Type B pancreatic cell (in vitro differentiated cells): ENCODE results near the gene ADAT3. TPM values are rescaled to one million over a fixed set of nuclear protein-coding genes. Genes with fewer than 3 reads are reported as not detected.
A peak's percentile ranks its signal among the peaks of the same experiment; 100 is the strongest.

Experiments used
- DNase-seq: peaks from one replicate; pipeline ENCODE4 v3.0.0; 2021; ENCODE audit warnings: mixed read lengths; ENCODE audit not compliant: unreplicated experiment; ENCODE audit errors: extremely low spot score
- H3K27ac Mint-ChIP-seq: 2 replicates; pipeline ENCODE4 v1.8.0; 2021; ENCODE audit warnings: mild to moderate bottlenecking, mixed read lengths
- H3K27me3 Mint-ChIP-seq: 2 replicates; pipeline ENCODE4 v1.8.0; 2021; ENCODE audit warnings: mixed read lengths
- H3K36me3 Mint-ChIP-seq: 2 replicates; pipeline ENCODE4 v1.8.0; 2021; ENCODE audit warnings: mixed read lengths
- H3K4me1 Mint-ChIP-seq: one replicate; pipeline ENCODE4 v1.8.0; 2021; ENCODE audit warnings: mixed read lengths; ENCODE audit not compliant: unreplicated experiment
- H3K4me3 Mint-ChIP-seq: 2 replicates; pipeline ENCODE4 v1.8.0; 2021; ENCODE audit warnings: mild to moderate bottlenecking, mixed read lengths
- H3K9me3 Mint-ChIP-seq: 2 replicates; pipeline ENCODE4 v1.8.0; 2021; ENCODE audit warnings: mixed read lengths
- CTCF ChIP-seq: fragments of 200-600 bp; sonication (generic); conservative IDR thresholded peaks from 2 replicates; pipeline ENCODE4 v1.5.0; 2021; ENCODE audit warnings: antibody characterized with exemption, mild to moderate bottlenecking
- long read RNA-seq: library from polyadenylated mRNA; unstranded; transcript quantifications from one replicate; pipeline ENCODE4 v2.0.0, GENCODE V29; 2020
- total RNA-seq: library from RNA; stranded (reverse); gene quantifications from 2 replicates; pipeline ENCODE4 v1.2.1, GENCODE V29; 2021; ENCODE audit warnings: low replicate concordance

ADAT3 gene
- total RNA-seq: 12.1 and 13.9 TPM in 2 replicates
- long read RNA-seq: 0 reads

- peak within 1 kb of the TSS; percentile 94 for H3K4me3 Mint-ChIP-seq
- peaks cover 6% of the 10 kb centered on the region for H3K36me3 Mint-ChIP-seq
- DNase-seq: peak; percentile 99
- peak within 1 kb of the TSS; percentile 97 for H3K27ac Mint-ChIP-seq
- H3K27me3 Mint-ChIP-seq: no peaks in the 10 kb centered on the region
- TF ChIP-seq CTCF: no peak
- no peaks in the 10 kb centered on the region for H3K9me3 Mint-ChIP-seq
- H3K4me1 Mint-ChIP-seq: peaks cover 15% of the 10 kb centered on the region
These were observed at the start of gene ADAT3, which contains the start of gene SCAMP4 for GRCh38 chr19:1905110-1905862. Gene ADAT3, plus strand, starts transcription at chr19:1905399. Its CDS starts 6,649 bp downstream, at chr19:1912048. Gene SCAMP4, plus strand, starts transcription at chr19:1905399. Its CDS starts 9,621 bp downstream, at chr19:1915020.

- Mint-ChIP-seq H3K4me3 (peak overlapping the region; percentile 74), H3K9me3 (no peaks in the 10 kb centered on the region), H3K27me3 (no peaks in the 10 kb centered on the region), H3K36me3 (no peaks in the 10 kb centered on the region), H3K4me1 (peaks cover 11% of the 10 kb centered on the region), H3K27ac (peak overlapping the region; percentile 73)
- TF ChIP-seq CTCF: no peak
- no peak for DNase-seq
These were observed 49.4 kb upstream of the ADAT3 start for GRCh38 chr19:1855828-1856255.

GRCh38 chr19:1856345-1856697, 48.9 kb upstream of the ADAT3 start:
- H3K4me3 Mint-ChIP-seq: peak overlapping the region; percentile 74
- H3K9me3 Mint-ChIP-seq: no peaks in the 10 kb centered on the region
- H3K27ac Mint-ChIP-seq: peak overlapping the region; percentile 73
- peaks cover 12% of the 10 kb centered on the region for H3K4me1 Mint-ChIP-seq
- no peaks in the 10 kb centered on the region for H3K36me3 Mint-ChIP-seq
- no peak for TF ChIP-seq CTCF
- H3K27me3 Mint-ChIP-seq: peaks cover 4% of the 10 kb centered on the region
- no peak for DNase-seq

- Mint-ChIP-seq H3K4me1 (peaks cover 18% of the 10 kb centered on the region), H3K36me3 (no peaks in the 10 kb centered on the region), H3K27me3 (peaks cover 10% of the 10 kb centered on the region), H3K4me3 (peak overlapping the region; percentile 74), H3K9me3 (no peaks in the 10 kb centered on the region), H3K27ac (peak overlapping the region; percentile 76)
- TF ChIP-seq CTCF: no peak
- DNase-seq: no peak
These were observed 48.2 kb upstream of the ADAT3 start for GRCh38 chr19:1856698-1857603.

GRCh38 chr19:1857648-1858326, 47.4 kb upstream of the ADAT3 start:
- H3K9me3 Mint-ChIP-seq: no peaks in the 10 kb centered on the region
- peak overlapping the region; percentile 76 for H3K27ac Mint-ChIP-seq
- H3K4me1 Mint-ChIP-seq: peaks cover 18% of the 10 kb centered on the region
- H3K27me3 Mint-ChIP-seq: peaks cover 15% of the 10 kb centered on the region
- no peak for DNase-seq
- TF ChIP-seq CTCF: no peak
- H3K36me3 Mint-ChIP-seq: no peaks in the 10 kb centered on the region
- peak overlapping the region; percentile 73 for H3K4me3 Mint-ChIP-seq
